GM20000 (cell line): Measurements from ENCODE around the gene CD300LB.

Source experiments
- DNase-seq: peaks from one replicate; pipeline ENCODE4 v3.0.0; 2012; ENCODE audit warnings: low spot score
- TF ChIP-seq, protein P1 (sequence below): IDR thresholded peaks from 2 replicates; pipeline ENCODE4 v1.5.1; 2012; ENCODE audit warnings: mild to moderate bottlenecking, control low read depth; ENCODE audit errors: extremely low read depth, missing control alignments

The CD300LB gene

DNA sequence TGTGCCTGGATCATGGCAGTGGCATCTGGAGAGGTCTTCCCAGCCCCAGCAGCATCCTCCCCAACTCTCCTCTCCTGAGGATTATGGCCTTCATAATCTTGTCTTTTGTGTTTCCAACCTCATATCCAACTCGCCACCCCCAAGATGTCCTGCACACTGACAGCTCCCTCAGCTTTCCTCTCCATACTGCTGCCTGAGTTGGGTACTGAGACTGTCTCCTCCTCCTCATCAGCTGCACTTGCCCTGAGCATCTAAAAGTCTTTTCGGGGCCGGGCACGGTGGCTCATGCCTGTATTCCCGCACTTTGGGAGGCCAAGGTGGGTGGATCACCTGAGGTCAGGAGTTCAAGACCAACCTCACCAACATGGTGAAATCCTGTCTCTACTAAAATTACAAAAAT, 2.0 kb downstream of the CD300LB start:
- TF ChIP-seq, protein P1, sequence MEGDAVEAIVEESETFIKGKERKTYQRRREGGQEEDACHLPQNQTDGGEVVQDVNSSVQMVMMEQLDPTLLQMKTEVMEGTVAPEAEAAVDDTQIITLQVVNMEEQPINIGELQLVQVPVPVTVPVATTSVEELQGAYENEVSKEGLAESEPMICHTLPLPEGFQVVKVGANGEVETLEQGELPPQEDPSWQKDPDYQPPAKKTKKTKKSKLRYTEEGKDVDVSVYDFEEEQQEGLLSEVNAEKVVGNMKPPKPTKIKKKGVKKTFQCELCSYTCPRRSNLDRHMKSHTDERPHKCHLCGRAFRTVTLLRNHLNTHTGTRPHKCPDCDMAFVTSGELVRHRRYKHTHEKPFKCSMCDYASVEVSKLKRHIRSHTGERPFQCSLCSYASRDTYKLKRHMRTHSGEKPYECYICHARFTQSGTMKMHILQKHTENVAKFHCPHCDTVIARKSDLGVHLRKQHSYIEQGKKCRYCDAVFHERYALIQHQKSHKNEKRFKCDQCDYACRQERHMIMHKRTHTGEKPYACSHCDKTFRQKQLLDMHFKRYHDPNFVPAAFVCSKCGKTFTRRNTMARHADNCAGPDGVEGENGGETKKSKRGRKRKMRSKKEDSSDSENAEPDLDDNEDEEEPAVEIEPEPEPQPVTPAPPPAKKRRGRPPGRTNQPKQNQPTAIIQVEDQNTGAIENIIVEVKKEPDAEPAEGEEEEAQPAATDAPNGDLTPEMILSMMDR, result no peak
- DNase-seq, result no peak

DNA sequence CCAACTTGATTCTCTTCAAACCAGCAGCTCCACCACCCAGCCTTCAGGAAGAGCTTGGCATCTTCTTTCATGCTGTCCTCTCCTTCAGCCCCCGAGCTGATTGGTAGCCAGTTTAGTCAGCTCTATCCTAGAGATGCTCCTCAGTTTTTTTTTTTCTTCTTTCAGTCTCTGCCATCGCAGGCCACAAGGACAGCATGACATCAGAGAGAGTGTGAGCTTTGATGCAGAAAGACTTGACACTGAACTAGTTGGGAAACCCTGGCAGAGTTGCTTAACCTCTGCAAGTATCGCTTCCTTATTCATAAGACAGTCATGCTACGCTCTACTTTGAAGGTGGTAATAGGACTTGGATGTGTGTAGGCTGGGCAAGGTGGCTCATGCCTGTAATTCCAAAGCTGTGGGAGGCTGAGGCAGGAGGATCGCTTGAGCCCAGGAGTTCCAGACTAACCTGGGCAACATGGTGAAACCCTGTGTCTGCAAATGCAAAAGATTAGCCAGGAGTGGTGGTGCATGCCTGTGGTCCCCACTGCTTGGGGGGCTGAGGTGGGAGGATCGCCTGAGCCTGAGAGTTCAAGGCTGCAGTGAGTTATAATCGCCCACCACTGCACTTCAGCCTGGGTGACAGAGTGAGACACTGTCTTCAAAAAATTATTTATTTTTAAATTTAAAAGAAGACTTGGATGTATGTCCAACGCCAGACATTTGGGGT, 2.6 kb downstream of the CD300LB start:
- TF ChIP-seq, protein P1, result no peak
- DNase-seq, result peak; percentile 58

DNA sequence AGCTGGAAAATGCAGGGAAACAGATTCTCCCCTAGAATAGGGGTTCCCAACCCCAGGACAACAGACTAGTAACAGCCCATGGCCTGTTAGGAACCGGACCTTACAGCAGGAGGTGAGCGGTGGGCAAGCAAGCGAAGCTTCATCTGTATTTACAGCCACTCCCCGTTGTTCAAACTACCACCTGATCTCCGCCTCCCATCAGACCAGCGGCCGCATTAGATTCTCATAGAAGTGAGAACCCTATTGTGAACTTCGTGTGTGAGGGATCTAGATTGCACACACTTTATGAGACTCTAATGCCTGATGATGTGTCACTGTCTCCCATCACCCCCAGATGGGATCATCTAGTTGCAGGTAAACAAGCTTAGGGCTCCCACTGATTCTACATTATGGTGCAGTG, 3.5 kb downstream of the CD300LB start:
- TF ChIP-seq, protein P1, result no peak
- DNase-seq, result no peak

DNA sequence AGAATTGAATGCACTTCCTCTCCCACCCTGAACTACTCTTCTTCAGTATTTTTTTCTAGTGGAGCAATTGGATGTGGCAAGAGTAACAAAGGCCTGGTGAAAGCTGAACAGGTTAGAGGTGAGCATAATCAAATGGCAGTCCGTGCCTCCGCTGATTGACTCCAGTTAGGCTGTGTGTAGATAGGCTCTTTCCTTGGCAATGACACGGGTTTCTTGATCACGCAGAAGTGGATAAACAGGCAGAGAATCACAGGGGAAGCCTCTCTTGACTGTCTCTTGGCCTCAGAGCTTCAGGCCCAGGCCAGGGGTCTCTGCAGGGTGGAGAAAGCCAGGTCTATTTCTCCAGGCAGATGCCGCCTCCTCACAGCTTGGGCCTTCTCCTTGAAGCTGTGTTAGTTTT, 4.2 kb downstream of the CD300LB start:
- no peak for DNase-seq
- TF ChIP-seq, protein P1, result no peak

DNA sequence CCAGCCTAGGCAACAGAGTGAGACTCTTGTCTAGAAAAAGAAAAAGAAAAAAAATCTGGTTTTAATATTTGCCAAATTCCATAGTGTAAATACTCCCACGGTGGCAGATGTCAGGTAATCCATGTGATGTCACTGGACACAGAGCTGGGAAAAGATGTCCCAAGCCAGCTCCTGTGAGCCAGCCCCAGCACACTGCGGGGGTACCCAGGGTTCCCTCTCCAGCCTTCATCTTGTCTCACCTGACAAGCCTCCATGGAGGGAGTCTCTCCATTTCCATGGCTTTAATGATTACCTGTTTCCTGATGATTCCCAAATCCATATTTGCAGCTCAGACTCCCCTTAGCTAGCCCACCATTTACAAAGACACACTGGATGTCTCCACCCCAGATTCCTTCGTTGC, 4.6 kb downstream of the CD300LB start:
- DNase-seq, result no peak
- TF ChIP-seq, protein P1, result no peak

DNA sequence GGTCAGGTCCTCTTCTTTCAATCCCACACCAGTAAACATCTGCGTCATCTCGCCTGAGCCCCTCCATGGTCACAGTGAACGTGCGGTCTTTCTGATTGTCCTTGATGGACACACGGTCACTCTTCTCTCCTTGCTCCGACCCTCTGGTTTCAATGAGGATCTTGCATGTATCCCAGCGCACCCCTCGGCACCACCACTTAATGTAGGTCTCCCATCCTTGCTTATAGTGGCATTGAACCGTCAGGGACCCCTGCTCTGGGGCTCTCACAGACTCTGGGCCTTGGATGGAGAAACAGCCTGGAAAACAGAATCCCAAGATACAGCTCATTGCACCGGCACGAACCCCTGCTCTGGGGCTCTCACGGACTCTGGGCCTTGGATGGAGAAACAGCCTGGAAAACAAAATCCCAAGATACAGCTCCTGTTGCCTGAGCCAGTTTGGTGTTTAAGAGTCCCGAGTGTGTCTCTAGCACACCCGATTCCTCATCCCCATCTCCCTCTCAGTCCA, 5.4 kb downstream of the CD300LB start:
- DNase-seq, result no peak
- TF ChIP-seq, protein P1, result no peak

DNA sequence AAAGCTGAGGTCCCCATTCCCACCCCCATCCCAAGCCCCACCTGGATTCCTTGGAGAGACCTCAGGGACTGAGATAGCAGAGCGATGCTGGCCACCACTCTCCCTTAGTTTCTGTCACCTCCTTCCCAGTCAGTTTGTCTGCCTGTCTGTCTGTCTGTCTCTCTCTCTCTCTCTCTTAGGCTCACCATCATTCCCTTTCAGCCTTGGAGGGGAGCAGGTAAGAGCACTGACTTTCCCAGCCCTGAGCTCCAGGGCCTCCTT, 5.9 kb downstream of the CD300LB start:
- TF ChIP-seq, protein P1, result no peak

More for the DNA sequence above, 5.9 kb downstream of the CD300LB start:
- DNase-seq, result no peak
